HL-60/S4 treated with phorbol 12-myristate 13-acetate at 8.2 ng/mL for 4 days and 3 days (cell line): ENCODE data around the gene OPTC.
"Not testable (repeated sequence)": the region's sequence is repeated elsewhere in the genome, so short reads cannot be mapped to it uniquely, and the experiment has no call there.

Experiments used
- in situ Hi-C: fragments of 300-500 bp; cut with MboI; formaldehyde crosslinking; loops from 2 replicates; pipeline ENCODE4 v1.15.0; 2022; ENCODE audit warnings: low sequenced_read_pairs

The OPTC gene

DNA sequence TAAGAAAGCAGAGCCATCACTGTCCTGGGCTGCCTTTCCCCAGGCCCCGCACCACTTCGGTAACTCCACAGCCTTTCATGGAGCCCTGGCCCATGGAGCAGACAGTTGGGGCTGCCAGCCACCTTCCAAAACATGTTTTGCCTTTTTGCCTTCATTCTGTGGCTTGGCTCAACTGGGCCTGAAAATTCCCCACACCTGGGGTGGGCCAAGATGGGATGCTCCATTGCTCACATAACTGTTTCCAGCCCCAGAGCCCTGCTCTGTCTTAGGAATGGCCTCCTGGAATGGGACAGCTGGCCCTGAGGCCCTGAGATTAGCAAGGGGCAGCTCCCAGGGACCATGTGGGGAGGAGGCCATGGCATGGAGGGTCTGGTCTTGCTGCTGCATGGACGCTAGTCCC is 29.2 kb upstream of the OPTC start:
- in situ Hi-C loops = no loop called here

DNA sequence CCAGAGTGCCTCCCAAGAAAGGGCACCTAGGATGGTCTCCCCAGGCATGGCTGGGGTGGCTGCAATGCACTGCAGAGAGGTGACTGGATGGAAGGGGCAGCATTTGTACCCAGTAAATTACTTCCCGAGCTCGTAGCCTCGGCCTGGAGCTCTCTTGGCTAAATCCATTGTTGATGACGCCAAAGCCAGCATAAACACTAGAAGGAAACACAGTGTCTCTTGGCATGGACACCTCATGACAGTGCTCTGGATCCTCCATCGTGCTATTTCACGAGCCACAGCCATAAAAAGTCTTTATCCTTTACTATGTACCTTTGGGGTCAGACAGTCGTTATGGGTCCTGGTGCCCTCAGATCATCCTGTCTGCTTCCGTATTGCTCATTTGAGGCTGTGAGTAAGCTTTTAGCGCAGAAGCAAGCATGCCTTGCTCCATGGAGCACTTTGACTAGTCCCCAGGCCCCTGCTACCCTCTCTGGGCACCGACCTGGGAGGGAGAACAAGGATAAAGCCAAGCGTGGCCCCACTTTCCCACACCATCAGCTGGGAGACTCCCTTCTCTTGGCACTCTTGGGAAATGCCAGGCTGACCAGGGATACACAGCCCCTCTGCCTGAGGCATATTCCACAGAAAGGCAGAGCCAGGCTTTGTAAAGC is 28.7 kb upstream of the OPTC start:
- in situ Hi-C loops = no loop called here

DNA sequence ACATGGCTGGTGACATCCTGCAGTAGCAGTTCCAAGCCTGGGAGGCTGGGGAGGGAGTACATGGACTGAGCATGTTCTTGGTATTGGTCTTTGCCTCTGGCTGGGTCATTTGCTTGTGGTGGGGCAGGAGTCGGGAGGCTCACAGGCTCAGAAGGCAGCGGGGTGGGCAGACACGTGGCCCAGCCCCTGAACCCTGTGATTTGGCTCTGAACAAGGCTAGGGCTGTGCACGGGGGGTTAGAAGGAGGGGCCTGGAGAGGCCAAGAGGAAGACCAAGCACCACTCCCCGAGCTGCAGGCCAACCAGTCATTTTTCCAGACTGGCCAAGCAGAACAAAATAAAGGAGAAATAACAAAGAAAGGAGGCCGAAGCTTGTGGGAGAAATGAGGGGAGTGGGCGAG is 28.0 kb upstream of the OPTC start:
- in situ Hi-C loops = no loop called here

DNA sequence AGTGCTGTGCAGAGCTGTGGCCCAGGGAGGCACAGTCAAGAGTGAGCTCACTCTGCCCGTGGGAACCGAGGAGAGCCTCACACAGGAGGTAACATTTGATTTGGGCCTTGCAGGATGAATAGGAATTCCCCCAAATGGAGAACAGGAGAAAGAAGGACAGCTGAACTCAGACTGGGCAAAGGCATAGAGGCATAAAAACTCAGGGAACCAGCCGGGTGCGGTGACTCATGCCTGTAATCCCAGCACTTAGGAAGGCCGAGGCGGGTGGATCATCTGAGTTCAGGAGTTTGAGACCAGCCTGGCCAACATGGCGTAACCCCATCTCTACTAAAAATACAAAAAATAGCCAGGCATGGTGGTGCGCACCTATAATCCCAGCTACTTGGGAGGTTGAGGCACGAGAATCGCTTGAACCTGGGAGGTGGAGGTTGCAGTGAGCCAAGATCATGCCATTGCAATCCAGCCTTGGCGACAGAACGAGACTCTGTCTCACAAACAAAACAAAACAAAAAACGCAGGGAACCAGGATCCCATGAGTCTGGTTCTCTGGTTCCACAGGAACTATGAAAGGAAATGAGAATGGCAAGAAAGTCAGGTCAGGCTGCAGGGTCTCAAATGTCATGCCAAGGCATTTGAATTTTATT is 26.9 kb upstream of the OPTC start:
- in situ Hi-C loops = not testable (repeated sequence)

DNA sequence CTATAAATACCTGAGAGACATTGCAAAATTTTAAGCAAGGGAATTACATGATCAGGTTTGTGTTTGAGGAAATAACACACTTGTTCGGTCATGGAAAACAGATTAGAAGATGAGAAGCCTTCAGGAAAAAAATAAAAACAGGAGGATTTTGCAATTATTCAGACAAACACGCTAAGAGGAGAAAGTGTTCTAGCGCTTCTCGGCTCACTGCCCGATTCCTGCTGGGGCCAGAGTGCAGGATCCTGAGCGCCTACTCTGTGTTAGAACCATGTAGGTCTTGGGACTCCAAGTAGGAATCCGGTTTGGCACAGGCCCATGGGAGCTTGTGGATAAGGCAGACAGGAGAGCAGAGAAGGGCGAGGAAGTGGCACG is 26.4 kb upstream of the OPTC start:
- in situ Hi-C loops = no loop called here

DNA sequence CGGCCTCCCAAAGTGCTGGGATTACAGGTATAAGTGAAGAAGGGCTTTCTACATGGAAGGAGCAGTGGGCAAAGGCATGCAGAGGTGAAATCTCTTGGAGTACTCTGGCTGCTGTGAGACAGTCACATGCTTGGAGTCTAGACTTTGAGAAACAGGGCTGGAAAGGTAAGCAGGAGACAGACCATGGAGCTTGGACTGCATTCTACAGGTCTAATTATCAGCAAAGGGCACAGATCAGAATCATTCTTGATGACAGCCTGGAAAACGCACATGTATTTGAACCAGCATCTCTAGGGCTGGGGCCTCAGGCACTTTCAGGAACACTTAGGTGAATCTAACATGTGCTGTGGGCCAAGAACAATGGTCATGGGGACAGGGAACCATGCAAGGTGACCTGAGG is 25.6 kb upstream of the OPTC start:
- in situ Hi-C loops = no loop called here

DNA sequence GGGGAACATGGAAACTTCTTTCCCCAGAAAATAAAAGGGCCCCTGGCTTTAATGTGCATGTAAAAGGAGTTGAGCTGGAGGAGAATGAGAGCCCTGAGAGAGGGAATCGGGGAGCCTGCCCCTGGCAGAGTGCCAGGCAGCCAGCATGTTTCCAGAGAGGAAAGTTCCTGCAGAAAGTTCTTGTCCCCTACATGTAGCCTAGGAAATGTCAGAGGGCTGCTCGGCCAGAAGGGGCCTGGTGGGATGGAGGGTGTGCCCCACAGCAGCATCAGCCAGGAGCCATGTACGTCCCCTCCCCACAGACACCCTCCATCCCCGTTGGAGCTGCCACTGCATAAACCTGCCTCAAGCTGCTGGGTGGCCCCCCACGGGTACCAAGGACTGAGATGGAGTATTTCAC is 23.7 kb upstream of the OPTC start:
- in situ Hi-C loops = no loop called here

DNA sequence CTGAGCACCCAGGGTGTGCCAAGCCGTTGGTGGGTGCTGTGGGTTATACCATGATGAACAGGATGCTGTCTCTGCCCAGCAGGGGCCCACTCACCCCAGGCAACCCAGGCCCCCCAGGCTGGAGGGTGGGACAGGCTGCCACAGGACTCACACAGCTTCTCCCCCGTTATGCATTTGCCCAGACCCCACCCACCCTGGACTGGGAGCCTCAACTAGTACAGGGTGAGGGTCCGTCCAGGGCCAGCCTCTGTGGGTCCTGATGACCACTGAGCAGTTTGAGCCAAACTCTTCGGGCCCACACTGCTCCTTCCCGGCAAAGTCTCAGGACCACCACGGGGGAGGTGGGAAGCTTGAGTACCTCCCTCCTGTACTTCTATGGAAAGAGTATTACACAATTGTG is 22.1 kb upstream of the OPTC start:
- in situ Hi-C loops = no loop called here

DNA sequence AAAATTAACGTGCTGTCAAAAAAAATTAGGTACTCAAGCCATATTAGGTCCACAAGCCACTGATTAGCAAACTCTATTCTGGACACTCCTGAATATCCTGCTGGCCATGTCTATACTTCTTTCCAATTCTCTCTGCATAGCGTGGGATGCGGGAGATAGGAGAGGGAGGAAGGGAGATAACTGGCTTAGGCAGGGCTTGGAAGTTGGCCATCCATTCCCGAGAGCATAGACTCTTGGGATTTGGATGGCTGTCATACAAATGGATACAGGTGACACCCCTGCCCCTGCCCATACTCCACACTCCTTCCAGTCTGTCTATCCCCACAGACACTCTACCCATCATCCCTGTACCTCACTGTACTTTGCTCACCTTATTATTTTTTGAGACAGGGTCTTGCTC is 20.7 kb upstream of the OPTC start:
- in situ Hi-C loops = no loop called here

DNA sequence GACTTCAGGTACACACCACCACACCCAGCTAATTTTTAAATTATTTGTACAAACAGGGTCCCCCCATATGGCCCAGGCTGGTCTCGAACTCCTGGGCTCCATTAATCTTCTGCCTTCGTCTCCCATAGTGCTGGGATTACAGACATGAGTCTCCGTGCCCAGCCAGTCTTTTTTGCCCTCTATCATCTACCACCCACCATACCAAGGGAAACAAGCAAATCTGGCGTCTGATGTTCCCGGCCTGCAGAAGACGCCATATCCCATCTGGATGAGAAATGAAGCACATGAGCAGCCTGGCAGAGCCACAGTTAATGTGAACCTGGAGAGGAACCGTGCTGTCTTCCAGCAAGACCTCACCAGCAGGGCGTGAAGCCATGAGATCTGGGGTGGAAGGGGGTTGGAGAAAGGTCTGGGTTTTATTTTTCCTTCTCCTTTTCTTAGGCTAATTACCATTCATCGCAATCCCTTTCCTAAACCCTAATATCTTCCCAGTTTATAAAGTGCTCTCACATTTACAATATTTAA is 20.1 kb upstream of the OPTC start:
- in situ Hi-C loops = no loop called here

DNA sequence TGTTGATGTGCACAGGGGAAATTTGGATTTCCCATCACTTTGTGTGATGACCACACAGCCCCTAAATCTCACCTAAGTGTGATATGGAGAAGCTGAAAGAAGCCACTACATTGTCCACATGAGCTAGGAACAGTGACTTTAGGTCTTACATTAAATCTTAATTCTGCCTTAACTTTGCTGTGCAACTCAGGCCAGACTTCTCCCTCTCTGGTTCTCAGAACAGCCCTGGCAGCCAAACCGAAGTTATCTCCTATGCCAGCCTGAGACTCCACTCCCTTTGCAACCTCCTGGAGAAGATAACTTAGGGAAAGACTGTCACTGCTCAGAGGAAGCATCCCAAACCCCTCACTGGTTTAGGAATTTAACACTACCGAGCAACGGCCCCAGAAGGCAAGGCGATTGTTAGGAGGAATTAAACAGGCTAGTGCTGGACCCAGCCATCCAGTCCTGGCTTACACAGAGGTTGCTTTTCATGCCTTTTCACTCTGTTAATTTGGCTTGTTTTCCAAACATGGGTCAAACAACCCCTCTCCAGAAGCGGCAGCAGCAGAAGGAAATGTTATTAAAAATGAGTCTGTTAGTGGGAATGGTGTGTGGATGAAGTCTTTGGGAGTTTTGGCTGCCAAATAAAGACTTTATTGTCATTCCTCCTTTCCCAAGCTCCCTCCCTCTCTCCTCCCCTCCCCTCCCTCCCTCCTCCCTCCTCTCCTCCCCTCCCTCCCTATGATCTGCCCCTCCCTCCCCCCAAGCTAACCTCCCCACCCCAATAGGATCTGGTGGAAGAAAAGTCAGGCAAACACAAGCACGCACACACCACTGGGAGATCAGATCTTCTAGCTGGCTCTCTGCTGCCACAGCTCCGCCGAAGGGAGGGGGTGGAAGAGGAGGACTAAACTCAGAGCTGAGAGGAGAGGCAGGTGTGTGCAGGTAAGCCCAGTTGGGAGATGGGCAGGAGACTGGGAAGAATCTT is 18.7 kb upstream of the OPTC start, which contains the start of gene PRELP:
Gene PRELP, plus strand, starts transcription at position 795 of the 970 bp plus-strand sequence. CDS start 7,379 bp downstream, outside the sequence.
- in situ Hi-C loops = loop anchor here (25.0 kb wide), 1 partner anchor 438 kb away; the partner anchor contains the start of gene PPFIA4

DNA sequence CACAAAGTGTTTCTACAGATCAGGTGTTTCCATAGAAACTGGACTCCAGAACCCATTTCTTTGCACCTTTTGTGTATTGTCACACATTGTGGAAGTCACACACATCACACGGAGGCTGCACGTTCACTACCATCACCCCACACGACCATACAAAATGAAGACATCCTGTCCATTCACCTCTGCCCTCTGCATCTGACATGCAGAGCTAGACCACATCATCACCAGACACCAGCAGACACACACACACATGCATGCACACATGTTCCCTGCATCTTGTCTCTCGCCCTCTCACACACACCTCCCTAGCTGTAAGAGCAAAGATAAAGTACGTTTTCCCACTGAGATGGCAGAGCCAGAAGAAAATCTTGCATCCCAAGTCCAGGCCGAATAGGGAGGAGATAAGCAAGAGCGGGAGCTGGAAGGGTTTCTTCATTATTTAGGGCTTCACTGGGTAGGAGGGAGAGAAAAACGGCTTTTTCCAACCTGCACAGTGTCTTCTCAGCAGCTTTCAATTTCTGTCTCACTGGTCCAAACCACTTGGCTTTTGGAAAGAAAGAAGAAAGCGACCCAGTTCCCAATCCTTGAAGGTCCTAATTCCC is 17.6 kb upstream of the OPTC start:
- in situ Hi-C loops = loop anchor here (25.0 kb wide), 1 partner anchor 439 kb away; the partner anchor contains the start of gene PPFIA4

DNA sequence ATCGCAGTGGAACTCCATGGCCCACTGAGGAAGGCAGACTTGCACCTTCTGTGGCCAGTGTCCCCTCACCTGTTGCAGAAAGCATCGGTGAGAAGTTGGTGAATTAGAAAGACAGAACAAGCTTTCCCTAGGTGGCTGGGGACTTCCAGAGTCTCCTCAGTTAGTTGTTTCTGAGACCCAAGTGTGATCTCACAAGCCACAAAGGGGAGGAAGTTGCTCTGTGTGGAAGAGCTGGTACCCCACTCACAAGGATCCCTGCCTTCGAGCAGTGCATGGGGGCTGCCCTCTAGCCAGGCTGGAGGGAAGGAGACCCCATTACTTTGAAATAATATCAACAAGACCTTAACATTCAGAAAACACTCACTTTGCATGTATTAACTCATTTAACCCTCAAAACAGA is 16.2 kb upstream of the OPTC start:
- in situ Hi-C loops = loop anchor here (25.0 kb wide), 1 partner anchor 440 kb away; the partner anchor contains the start of gene PPFIA4

DNA sequence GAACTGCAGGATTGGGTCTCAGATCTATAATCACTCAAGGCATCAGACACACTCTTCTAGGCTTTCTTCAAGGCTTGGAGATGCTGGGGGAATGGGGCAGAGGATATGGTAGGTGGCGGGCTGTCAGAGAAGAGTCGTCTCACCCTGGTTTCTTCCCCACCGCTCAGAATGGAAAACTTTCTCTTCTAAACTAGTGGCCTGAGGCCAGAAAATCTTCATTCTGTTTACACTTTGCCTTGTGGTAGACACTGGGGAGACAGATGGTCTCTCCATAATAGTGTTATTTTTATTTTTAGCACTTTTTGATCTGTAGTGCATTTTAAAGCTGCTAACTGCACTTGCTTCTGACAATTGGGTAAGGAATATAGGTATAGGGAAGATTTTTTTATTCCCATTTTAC is 15.7 kb upstream of the OPTC start:
- in situ Hi-C loops = loop anchor here (25.0 kb wide), 1 partner anchor 441 kb away; the partner anchor contains the start of gene PPFIA4

DNA sequence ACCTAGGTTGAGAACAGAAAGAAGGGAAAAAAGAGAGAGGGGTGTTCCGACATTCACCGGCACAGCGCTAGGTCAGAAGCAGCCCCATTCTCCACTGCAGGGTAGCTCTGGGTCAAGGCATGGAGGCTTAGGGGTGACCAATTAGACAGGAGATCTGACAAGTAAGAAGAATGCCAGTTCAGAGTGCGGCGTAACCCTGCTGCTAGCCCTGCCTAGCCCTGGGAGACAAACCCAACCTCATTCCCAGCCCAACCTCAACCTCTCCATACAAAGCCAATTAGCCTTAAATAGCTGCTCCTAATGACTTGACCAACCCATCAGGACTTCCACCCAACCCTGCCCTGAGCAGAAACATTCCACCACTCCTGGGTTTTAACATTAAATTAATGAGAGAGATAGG is 15.0 kb upstream of the OPTC start:
- in situ Hi-C loops = loop anchor here (25.0 kb wide), 1 partner anchor 442 kb away; the partner anchor contains the start of gene PPFIA4

DNA sequence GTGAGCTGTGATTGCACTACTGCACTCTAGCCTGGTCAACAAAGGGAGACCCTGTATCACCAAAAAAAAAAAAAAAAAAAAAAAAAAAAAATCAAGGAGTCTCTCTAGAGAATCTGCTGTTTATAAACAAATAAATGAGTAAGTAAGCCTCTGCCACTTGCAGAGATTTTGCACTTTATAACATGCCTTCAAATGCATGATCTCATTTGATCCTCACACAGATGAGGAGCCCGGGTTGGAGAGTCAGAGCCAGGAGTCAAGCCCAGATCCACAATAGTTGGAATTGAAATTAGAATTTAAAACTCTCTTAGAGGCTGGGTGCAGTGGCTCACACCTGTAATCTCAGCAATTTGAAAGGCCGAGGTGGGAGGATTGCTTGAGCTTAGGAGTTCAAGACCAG is 14.3 kb upstream of the OPTC start:
- in situ Hi-C loops = loop anchor here (25.0 kb wide), 1 partner anchor 442 kb away; the partner anchor contains the start of gene PPFIA4

DNA sequence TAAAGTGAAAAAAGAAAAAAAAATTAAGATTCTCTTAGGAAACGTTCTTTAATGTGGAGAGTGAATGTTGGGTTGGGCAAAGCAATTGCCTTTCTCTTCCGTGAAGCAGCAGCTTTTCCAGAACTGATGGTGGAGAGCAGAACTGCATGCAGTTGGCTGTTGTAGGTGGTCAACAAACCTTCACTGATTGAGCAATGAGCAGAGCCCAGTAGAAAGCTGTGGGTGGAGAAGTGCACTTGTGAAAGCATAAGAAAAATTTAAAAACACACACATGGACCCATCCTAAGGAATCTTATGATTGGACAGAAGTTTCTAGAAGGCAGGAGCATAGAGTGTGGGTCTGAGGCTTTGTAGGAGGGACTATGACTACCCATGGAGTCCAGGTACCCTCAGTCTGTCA is 13.9 kb upstream of the OPTC start:
- in situ Hi-C loops = loop anchor here (25.0 kb wide), 1 partner anchor 443 kb away; the partner anchor contains the start of gene PPFIA4

DNA sequence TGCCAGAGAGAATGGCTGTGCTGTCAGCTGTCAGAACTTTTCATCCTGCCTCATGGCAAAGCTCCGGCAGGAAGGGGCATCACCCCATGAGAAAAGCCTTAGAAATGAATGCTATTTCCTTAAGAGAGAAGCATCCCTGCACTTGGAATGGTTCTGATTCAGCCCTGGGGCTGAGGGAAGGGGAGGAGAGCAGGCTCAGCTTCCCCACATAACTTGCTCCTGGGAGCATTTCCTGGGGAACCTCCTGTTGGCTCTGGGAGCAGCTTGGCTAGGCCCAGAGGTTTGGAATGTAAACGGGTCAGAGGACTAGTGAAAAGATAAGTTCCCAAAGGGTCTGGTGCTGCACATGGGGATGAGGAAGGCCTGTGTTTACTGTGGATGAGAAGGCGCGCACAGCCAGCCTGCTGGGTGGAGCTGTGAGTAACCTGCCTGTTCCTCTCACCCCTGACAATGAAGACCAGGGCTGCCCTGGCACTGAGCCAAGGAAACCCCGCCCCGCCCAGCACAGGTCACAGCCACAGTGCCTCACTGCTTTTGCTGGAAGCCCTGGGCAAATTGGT is 13.3 kb upstream of the OPTC start:
- in situ Hi-C loops = loop anchor here (25.0 kb wide), 1 partner anchor 443 kb away; the partner anchor contains the start of gene PPFIA4

DNA sequence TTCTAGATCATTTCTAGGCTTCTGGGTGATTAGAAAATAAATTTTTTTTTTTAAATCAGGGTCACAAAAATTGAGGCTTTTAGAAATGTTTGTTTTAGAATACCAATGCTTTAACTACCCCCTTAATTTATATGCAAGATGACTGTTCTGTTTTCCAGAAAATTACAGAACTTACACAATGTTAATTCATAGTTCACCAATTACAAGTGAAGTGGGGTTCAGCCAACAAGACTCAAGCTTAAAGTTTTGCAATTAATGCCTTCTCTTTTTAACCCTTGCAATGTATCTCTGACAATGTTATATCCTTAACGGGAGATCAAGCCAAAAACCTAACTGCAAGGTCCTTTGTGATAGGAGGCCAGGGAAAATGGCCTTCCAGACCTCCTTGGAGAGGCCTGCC is 12.8 kb upstream of the OPTC start:
- in situ Hi-C loops = loop anchor here (25.0 kb wide), 1 partner anchor 444 kb away; the partner anchor contains the start of gene PPFIA4
